ENCODE measurements around the gene MED27.

MED27 gene

DNA sequence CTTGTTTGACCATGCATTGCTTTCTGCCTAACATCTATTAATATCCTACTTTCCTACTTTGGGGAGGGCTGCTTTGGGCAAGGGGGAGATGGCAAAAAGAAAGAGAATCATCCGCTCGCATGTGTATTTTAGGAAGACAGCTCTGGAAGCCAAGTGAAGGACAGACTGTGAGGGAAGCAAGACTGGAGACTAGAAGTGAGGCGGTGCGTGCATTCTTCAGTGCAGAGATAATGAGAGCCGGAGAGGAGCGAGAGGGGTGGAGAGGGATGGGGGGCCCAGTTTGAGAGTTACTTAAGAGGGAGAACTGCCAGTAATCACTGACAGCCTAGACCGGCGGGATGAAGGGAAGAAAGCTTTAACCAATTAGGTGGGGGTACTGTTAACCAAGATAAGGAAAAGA is 188.1 kb downstream of the MED27 start:
- DNase-seq (ENCODE audit: low read depth): no peak
- TF ChIP-seq, protein P1, sequence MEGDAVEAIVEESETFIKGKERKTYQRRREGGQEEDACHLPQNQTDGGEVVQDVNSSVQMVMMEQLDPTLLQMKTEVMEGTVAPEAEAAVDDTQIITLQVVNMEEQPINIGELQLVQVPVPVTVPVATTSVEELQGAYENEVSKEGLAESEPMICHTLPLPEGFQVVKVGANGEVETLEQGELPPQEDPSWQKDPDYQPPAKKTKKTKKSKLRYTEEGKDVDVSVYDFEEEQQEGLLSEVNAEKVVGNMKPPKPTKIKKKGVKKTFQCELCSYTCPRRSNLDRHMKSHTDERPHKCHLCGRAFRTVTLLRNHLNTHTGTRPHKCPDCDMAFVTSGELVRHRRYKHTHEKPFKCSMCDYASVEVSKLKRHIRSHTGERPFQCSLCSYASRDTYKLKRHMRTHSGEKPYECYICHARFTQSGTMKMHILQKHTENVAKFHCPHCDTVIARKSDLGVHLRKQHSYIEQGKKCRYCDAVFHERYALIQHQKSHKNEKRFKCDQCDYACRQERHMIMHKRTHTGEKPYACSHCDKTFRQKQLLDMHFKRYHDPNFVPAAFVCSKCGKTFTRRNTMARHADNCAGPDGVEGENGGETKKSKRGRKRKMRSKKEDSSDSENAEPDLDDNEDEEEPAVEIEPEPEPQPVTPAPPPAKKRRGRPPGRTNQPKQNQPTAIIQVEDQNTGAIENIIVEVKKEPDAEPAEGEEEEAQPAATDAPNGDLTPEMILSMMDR (IDR thresholded peaks at IDR 0.05; ENCODE audit: low read depth, low read length, missing control alignments): no peak
- no peak overlapping the region for H3K4me3 ChIP-seq (ENCODE audit: low read depth, low read length)
- in situ Hi-C loops (cut with HindIII; ENCODE audit: low sequenced_read_pairs): loop anchor here (10.0 kb wide), 1 partner anchor 67 kb away; no protein-coding TSS in a partner anchor

DNA sequence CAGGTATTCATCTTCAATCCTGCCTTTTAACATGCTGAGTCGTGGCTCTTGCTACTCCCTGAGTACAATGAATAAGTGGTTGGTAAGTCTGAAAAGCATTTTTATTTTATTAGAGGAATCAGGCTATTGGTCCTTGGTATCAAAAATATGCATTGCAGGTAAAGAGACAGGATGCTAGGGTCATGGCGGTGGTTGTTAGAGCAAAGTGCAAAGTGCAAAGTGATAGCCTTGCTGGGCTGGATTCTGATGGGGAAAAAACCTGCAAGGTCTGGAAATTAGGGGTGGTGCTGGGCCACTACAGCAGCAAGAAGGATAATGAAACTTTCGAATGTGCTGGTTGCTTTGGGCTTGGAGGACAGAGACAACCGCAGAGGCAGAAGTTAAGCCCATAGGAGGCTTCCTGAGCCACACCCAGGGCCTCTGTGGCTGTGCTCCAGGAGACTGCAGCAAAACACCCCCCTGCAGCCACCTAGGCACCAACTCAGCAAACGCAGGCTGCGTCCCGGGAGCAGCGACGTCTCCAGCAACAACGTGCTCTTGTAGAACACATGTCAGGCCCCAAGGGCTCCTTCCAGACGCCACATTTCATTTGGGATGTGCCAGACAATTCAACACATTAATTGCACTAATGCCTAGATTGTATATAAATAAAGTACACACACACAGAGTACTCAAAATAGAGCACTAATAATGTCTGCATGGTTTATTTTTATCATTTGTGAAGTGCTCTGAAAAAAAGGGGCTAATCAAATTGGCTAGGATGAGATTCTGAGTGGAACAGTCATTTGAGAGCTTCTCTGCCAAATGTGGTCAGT is 190.0 kb downstream of the MED27 start:
- H3K4me3 ChIP-seq (ENCODE audit: low read depth, low read length): no peak overlapping the region
- TF ChIP-seq, protein P1 (IDR thresholded peaks at IDR 0.05; ENCODE audit: low read depth, low read length, missing control alignments): no peak
- in situ Hi-C loops (cut with HindIII; ENCODE audit: low sequenced_read_pairs): loop anchor here (10.0 kb wide), 1 partner anchor 65 kb away; no protein-coding TSS in a partner anchor
- no peak for DNase-seq (ENCODE audit: low read depth)

DNA sequence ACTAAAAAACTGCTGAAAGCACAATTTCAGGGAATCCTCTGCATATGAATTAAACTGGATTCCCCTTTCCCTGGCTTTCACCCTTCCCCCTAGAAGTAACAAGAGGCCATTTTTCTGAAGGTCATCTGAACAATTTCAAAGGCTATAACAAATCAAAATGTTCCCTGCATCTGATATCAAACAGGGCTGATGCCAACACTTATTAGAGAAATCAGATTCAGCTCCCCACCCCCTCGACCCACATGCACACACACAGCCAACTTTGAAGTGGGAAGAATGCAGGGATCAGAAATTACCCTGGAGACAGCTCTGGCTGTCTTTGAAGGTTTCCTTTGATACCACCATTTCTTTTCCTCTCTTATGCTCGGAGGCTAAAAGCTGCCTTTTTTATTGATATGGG is 190.7 kb downstream of the MED27 start:
- no peak overlapping the region for H3K4me3 ChIP-seq (ENCODE audit: low read depth, low read length)
- in situ Hi-C loops (cut with HindIII; ENCODE audit: low sequenced_read_pairs): no loop called here
- no peak for DNase-seq (ENCODE audit: low read depth)
- TF ChIP-seq, protein P1 (IDR thresholded peaks at IDR 0.05; ENCODE audit: low read depth, low read length, missing control alignments): no peak

DNA sequence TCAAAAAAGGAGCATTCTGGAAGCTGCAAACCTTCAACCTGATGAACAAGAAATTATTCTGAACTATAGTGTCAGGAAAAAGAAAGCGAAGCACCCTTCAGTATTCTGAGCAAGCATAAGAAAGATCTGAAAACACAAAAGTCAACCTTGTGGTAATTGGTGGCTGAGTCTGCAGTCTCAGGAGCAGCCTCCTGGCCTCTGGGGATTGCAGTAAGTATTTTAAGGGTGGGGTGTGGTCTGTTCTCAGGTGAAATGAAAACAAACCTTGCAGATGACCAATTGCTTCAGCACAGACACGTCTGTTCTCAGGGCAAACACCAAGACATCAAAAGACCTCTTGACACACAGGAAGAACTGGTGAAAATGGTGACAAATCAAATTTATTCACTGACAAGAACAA is 192.0 kb downstream of the MED27 start:
- in situ Hi-C loops (cut with HindIII; ENCODE audit: low sequenced_read_pairs): no loop called here
- TF ChIP-seq, protein P1 (IDR thresholded peaks at IDR 0.05; ENCODE audit: low read depth, low read length, missing control alignments): no peak
- no peak for DNase-seq (ENCODE audit: low read depth)

GRCh38 chr9:131886826-131887225 is 192.8 kb downstream of the MED27 start:
- no peak for DNase-seq (ENCODE audit: low read depth)
- H3K4me3 ChIP-seq (ENCODE audit: low read depth, low read length): no peak overlapping the region
- TF ChIP-seq, protein P1 (IDR thresholded peaks at IDR 0.05; ENCODE audit: low read depth, low read length, missing control alignments): no peak
- in situ Hi-C loops (cut with HindIII; ENCODE audit: low sequenced_read_pairs): no loop called here

More for the DNA sequence above, 192.0 kb downstream of the MED27 start:
- H3K4me3 ChIP-seq (ENCODE audit: low read depth, low read length): no peak overlapping the region

DNA sequence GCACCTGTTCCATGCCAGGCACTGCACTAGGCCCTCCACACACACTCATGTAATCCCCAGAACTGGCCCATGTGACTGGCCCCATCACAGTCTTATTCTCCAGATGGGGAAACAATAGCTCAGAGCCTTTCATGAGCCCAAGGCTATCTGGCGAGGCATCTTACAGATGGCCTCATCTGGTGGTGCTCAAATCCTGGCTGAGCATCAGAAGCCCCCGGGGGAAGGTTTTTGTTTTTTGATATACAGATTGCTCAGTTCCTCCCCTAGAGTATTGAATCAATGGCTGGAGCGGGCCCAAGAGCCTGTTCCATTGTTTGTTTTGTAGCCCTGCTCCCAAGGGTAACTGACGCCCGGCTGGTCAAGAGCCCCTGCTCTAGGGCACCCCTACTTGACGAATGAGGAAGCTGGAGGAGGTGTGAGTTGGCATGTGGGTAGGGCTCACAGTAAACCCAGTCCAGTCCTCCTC is 194.5 kb downstream of the MED27 start:
- TF ChIP-seq, protein P1 (IDR thresholded peaks at IDR 0.05; ENCODE audit: low read depth, low read length, missing control alignments): no peak
- DNase-seq (ENCODE audit: low read depth): no peak
- in situ Hi-C loops (cut with HindIII; ENCODE audit: low sequenced_read_pairs): no loop called here
- no peak overlapping the region for H3K4me3 ChIP-seq (ENCODE audit: low read depth, low read length)
